HG03064 (cell line): ENCODE results near the gene MAPKAP1.
"Not testable (repeated sequence)": the region's sequence is repeated elsewhere in the genome, so short reads cannot be mapped to it uniquely, and the experiment has no call there.

Experiments
- ATAC-seq: cut with Tn5 transposase; IDR thresholded peaks from one replicate; pipeline ENCODE4 v1.9.1; 2021; ENCODE audit warnings: low read depth; ENCODE audit not compliant: unreplicated experiment

MAPKAP1 gene

DNA sequence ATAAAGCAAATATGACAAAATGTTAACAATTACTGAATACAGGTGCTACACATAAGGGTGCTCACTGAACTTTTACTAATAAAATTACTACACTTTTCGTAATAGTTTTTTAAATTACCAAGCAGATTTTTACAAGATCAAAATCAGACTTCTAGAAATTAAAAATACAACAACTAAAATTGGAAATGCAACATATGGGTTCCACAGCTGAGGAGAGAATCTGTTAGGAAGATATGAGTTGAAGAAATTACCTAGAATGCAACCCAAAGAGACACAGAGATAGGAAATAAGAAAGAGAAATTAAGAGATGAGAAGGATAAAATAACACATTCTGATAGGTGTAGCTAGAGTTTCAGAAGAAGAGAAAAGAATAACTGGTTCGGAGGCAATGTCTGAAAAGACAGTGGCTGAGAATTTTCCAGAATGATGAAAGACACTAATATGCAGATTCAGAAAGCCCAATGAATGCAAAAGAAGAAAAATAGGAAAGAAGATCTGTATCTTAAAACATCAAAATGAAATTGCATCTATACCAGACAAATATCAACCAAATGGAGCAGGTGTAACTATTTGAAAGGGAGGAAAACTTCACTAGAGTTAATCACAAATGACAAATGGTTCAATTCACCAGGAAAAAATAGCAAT, 95.8 kb downstream of the MAPKAP1 start:
- ATAC-seq: no peak

DNA sequence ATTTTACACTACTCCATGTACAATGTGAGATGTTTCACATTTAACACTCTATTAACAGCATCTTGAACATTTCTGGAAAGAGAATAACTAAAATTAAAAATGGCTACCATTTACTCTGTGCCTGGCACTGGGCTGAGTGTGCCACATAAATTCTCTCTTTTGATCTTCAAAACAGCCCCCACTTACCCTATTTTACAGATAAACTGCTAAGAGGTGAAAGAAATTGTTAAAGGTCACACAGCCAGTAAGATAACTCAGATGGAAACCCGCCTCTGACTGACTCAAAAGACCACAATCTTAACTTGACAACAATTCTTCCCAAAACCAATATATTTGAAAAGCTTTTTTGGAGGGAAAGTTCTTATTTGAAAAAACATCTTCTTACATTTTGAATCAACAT, 97.3 kb downstream of the MAPKAP1 start:
- no peak for ATAC-seq

DNA sequence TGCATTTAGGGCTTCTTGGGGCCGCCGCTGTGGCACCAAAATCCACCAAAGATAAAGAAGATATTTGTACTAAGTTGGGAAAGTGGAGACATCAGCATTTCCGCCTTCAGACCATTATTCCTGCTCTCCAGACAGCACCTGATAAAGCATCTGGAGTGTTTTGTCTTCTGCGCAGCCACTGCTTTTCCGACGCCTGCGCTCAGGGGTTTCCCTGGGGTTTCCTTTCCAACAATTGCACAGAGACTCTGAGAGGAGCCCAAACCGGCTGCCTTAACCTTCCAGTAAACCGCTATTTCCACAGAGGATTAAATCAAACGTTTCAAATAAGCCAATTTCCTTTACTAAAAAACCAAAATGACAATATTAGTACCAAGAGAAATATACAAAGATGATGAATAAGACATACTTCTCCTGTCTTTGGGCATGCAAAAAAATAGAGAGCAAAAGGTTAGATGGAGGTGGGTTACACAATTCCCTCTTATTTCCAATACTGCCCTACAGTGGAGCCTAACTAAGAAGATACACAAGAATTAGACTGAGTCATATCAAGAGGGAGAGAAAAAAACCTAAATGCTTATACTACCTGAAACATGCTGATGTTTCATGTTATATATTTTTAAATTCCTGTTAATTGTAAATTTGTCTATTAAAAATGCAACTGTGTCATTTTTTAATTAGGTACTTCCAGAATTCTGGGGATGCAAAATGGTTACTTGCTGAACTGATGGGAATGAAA, 98.4 kb downstream of the MAPKAP1 start:
- no peak for ATAC-seq

DNA sequence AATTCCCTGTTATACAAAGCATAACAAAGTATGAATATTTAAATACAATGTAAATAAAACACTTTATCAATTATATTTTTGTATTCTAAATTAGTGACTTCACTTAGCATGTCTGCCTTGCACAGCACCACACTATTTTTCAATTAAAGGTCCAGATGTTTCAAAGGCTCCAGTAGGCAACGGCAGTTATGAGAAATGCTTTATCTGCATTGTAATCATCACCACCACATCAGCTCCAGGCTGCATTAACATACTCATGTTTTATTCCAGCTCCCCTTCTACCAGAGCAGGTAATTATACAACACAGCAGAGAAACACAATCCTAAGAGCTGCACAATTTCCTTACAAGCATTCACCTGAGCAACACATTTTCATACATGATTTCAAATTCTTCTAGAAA, 102.8 kb downstream of the MAPKAP1 start:
- ATAC-seq: no peak

DNA sequence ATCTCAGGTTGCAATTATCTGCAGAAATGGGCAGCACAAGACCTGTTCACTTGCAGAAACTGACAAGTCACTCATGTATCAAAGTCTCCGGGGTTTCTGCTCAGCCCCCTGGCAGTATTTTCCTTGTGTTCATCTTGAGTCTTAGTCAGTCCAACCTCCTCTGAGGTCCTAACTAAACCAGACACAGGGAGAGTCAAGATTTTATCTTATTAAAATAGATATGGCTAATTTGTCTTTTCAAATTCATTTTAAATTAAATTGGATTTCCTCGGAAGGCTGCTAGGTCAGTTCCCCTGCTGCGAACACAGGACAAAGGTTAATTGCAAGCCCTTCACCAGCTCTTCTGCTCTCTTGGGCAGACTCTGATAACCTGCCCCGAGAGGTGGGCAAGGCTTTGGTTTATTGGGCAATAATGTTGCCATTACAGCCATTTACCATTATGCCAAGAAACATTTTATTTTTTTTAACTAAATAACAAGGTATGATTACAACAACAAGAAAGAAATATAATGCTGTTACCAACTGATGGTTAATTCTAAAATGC, 103.5 kb downstream of the MAPKAP1 start:
- no peak for ATAC-seq

DNA sequence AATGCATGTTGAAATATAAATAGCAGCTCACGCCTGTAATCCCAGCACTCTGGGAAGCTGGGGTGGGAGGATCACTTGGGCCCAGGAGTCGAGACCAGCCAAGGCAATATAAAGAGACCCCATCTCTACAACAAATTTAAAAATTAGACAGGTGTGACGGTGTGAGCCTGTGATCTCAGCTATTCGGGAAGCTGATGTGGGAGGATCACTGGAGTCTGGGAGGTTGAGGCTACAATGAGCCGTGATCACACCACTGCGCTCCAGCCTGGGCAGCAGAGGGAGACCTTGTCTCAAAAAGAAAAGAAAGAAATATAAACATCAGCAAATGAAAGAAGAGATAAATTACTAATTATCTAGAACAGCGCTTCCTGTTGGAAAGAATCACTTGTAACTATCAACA, 105.0 kb downstream of the MAPKAP1 start:
- ATAC-seq: no peak

DNA sequence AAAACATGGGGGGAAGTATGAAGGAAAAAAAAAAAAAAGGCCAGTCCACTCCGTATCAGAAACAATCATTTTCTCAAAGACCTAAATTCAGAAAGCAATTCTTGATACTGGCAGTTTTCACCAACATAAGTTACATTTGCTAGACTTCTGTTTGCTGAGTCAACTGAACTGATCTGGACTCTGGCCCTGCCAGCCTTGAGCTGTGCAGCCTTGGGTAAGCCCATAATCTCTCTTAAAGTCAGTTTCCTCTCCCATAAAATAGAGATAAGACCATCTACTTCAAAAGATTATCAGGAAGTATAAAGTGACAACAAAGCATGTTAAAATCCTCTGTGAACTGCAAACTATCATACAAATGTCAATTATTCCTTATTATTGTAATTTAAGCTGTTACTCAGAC, 106.8 kb downstream of the MAPKAP1 start:
- no peak for ATAC-seq

DNA sequence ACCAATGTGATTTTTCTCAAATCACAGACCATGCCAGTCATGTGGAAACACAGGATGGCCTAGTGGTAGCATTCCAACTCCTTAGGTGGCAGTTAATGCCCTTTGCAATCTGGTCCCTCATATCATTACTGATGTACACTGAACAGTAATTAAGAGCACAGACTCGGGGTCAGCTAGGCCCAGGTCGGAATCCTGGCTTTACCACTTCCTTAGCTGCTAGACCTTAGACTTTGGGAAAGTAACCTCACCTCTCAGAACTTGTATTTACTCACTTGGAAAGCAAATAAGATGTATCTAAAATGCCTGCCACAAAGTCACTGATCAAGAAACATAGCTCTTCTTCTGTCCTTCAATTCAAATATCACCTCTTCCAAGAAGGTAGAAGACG, 112.8 kb downstream of the MAPKAP1 start:
- no peak for ATAC-seq

DNA sequence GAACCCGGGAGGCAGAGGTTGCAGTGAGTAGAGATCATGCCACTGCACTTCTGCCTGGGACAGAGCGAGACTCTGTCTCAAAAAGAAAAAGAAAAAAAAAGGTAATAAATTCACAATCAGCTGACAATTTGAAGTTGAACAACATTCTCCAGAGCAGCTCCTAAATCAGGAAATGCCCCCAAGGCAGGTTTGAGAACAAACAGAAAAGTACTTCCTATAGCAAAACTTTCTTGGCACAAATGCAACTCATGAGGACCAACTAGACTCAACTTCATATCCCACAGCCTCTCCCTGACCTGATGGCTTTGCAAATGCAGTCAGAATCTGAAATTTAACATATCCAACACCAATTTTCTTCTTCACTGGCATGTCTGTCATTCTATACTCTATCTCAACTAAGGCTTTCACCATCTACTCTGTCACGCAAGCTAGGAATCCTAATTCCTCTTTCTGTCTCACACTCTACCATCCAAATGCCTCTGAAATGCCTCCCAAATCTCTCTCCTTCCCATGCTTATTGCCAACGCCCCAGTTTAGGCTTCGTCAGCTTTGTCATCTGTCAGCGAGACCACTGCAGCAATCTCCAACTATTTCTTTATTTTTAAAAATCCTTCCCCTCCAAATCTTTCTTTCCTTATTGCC, 113.3 kb downstream of the MAPKAP1 start:
- ATAC-seq: no peak

DNA sequence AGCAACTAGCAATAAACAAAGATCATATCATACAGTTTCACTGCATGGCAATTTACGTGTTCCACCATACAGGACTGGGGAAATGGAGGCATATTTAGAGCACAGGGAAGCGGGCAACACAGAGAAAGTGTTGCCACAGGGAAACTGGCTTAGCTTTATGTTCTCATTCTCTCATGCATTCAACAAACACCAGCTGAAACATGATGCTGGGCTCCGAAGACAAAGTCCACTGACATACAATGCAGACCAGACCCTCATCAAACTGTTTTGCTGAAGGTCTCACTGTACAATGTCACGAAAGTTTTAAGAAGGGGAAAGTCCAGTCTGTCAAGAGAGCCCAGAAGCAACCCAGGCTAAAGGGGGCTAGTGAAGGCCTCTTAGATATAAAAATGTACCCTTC, 115.1 kb downstream of the MAPKAP1 start:
- no peak for ATAC-seq

DNA sequence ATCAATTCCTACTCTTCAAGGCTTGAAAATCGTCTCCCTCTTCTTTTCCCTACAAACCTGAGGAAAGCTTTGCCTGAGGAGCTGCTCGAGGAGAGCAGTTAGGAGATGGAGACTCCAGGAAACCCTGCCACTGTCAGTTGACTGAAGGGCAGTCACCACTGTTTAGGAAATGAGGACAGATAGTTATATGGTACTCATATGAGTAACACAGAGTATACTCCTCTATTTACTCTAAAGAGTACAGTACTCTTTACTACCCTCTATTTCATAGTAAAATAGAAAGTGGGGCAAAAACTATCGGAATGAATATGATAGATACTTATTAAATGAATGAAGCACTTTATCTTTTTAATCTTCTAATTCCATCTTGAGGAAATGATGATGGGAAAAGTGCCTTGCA, 115.8 kb downstream of the MAPKAP1 start:
- no peak for ATAC-seq

DNA sequence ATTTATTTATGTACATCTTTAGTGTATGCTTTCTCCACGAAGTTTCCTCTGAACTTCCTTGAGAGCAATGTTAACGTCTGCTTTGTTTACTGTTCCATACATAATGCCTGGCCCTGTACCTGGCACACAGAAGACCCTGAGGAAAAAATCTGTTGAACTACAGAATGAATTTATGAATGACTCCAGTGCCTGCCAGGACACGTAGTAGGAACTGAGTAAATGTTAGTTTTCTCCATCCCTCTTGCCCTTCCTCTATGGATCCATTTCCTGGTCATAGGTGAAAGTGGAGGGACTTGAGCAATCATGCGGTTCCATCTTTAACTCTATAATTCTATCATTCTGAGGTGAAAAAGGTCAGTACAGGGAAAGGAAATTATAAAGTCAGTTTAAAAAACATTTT, 117.7 kb downstream of the MAPKAP1 start:
- no peak for ATAC-seq

DNA sequence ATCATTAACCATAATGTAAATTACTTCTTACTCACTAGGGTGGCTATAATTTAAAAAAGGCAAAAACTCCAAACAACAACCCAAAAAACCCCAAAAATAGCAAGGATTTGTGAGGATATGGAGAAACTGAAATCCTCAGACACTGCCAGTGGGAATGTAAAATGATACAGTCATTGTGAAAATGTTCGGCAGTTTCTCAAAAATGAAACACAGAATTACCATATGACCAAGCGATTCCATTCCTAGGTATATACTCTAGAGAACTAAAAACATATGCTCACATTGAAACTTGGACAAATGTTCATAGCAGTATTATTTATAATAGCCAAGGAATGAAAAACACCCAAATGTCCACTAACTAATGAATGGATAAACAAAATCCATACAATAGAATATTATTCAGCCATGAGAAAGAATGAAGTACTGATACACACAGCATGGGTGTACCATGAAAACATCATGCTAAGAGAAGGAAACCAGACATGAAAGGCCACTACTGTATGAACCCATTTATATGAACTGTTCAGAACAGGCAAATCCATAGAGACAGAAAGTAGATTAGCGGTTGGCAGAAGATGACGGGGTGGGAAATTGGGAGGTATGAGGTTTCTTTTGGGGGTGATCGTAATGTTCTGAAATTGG, 119.1 kb downstream of the MAPKAP1 start:
- ATAC-seq: no peak

DNA sequence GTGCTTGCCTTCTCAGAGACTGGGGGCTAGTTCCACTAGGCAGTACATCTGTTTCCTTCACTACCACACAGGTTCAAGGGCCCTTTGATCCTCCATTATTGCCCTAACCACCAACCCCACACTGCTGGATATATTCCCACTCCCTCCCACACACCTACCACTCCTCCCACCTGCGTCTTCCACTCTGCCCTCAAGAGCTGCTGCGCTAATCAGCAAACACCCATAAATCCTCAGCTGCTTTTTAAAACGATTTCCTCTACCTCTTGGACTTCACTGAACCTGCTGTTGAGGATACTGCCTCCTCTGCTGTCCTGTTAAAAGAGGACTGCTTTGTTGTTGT, 120.9 kb downstream of the MAPKAP1 start:
- ATAC-seq: no peak

DNA sequence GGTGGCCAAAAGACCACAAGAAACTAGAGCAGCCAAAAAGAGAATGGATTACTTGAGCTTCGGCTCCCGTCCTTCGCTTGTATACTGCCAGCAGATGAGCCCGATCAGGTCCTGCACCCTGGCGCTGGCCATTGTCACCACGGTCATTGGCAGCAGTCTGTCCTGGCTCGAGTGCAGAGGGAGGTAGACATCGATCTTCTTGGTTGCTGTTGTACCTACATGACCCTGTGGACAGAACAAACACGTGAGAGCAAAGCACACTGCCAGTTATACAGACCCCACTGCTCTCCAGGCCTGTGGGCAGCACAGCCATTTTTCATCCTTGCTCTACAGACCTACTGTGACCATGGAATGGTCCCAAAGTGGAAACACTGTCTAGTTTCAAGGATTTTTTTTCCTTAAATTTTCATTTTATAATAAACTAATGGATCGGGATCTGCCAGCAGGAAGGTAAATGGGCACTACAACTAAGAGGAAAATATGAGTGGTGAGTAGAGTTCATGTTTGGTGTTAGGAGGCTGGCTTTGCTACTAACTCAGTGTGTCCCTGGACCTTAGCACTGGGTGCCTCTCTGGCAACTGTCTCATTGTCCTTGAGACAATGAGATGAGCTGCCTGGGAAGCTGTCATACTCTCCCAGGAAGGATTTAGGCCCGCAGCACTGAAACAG, 121.4 kb downstream of the MAPKAP1 start:
- no peak for ATAC-seq

DNA sequence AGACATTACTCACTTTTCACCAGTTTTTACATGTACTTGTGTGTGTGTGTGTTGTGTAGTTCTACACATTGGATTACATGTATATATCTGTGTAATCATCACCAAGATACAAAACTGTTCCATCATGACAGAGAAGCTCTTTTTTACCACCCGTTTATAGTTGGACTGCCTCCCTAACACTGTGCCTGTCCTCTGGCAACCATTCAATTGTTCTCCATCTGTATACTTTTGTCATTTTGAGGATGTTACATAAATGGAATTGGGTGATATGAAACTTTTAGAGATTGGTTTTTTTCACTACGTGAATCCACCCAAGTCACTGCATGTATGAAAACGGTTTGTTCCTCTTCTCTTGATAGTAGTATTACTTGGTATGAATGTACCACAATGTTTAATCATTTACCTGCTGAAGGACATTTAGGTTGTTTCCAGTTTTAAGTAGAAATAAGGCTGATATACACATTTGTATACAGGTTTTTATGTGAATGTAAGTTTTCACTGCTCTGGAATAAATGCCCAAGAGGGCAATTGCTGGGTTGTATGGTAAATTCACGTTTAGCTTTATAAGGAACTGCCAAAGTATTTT, 126.2 kb downstream of the MAPKAP1 start:
- no peak for ATAC-seq

DNA sequence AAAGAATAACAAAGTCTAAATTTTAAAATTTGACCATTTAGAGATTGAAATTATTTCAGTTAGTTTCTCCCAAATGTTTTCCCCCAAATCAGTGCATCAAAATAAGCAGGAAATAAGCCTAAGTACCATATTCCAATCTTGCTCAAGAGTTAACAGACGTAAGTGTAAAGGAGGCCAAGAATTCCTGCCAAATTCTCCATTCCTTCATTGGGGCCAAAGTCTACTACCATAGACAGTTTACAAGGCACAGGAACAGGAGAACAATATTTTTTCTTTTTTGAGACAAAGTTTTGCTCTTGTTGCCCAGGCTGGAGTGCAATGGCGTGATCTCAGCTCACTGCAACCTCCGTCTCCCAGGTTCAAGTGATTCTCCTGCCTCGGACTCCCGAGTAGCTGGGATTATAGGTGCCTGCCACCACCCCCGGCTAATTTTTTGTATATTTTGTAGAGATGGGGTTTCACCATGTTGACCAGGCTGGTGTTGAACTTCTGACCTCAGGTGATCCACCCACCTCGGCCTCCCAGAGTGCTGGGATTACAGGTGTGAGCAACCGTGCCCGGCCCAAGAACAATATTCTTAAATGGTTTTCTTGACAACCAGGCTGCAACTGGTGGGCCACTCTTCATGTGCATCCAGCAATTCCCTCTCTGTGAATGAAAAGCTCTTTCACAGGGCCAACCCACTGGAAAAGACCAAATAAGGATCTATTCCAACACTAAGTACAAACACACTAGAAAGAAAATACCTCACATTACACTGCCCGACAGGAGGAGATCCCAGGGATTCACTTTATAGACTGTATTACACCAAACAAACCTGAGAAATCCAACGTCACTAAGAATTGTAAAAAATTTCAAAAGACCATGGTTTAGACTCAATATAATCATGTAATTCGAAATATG, 127.7 kb downstream of the MAPKAP1 start:
- no peak for ATAC-seq

DNA sequence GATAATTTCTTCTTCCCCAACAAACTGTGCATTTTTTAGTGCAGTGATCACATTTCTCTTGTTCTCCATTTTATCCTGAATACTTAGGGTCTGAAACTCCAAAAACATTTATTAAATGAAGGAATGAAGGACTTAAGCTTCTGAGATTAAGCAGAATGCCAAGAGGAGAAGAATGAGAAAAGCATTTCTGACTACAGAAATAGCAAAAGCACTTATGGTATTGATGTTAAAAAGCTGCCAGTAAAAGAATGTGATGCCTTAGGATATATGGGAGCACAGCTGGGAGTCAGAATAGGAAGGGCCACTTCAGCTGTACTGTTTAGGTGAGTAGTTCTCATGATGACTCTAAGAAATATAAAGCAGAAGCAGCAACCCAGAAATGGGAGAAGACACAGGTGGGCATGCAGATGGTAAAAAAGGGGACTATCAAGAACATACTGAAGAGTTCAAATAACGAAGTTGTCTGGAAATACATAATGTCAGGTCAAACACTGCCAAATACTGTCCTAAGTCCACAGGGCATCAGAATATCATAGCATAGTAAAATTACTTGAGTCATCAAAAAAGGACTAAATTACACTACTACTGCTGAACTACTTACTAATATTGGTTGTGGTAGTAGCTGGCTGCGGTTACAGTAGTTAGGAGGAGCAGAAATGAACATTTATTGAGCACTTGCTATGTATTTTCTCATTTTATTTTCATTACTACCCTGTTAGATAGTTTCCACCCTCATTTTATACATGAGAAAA, 132.7 kb downstream of the MAPKAP1 start:
- no peak for ATAC-seq

DNA sequence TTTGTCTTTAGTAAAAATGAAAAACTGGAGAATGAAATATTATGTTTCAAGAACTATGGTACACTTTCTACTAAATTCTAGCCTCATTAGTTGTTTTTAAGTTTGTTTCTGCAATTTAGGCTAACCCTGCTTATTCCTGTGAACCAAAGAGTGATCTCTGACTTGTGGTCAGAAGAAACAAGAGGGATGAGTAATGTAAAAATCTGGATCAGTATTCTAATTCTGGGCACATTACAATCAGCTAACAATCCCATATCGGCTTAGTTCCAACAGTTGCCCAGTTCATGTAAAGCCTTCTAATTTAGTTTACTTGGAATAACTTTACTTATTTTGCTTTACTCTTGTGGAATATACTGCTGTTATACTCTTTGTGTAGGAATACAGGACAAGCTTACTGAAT, 134.5 kb downstream of the MAPKAP1 start:
- not testable (repeated sequence) for ATAC-seq
